Measurements from ENCODE around the gene KRTAP1-4. TPM values are rescaled to one million over a fixed set of nuclear protein-coding genes. Genes with fewer than 3 reads are reported as not detected.

Gene KRTAP1-4
- total RNA-seq, result not detected
- polyA plus RNA-seq, result not detected

DNA sequence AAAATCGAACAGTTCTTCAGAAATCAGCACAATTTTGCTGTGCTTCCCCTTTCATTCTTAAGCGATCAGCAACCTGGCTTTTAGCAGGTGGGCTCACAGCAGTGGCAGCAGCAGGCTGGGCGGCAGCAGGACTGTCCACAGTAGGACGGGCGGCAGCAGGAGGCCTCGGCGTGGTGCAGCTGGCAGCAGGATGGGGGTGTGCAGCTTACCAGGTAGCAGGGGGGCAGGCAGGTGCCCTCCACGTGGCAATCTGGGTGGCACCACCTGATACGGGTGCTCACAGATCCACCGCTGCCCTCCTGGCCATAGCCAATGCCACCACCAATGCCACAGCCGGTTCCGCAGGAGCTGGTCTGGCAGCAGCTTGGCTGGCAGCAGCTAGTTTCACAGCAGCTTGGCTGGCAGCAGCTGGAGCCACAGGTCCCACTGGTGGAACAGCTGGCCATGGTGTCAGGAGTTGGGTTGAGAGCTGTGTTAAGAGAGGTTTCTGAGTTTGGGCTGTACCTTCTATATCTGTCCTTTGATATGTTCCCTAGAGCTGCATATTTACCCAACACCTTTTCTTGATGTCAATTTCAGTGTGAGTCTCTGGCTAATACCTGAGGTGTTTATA lies at the start of gene KRTAP1-4:
TSS of gene KRTAP1-4 (minus strand) at position 563 of the 613 bp plus-strand sequence. CDS start at position 446, 117 bp downstream.
- no peak for TF ChIP-seq POLR2A (IDR thresholded peaks at IDR 0.05)
- no peak for TF ChIP-seq EP300 (IDR thresholded peaks at IDR 0.05)
- TF ChIP-seq, protein P1, sequence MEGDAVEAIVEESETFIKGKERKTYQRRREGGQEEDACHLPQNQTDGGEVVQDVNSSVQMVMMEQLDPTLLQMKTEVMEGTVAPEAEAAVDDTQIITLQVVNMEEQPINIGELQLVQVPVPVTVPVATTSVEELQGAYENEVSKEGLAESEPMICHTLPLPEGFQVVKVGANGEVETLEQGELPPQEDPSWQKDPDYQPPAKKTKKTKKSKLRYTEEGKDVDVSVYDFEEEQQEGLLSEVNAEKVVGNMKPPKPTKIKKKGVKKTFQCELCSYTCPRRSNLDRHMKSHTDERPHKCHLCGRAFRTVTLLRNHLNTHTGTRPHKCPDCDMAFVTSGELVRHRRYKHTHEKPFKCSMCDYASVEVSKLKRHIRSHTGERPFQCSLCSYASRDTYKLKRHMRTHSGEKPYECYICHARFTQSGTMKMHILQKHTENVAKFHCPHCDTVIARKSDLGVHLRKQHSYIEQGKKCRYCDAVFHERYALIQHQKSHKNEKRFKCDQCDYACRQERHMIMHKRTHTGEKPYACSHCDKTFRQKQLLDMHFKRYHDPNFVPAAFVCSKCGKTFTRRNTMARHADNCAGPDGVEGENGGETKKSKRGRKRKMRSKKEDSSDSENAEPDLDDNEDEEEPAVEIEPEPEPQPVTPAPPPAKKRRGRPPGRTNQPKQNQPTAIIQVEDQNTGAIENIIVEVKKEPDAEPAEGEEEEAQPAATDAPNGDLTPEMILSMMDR (IDR thresholded peaks at IDR 0.05), result no peak
- TF ChIP-seq POLR2AphosphoS5 (IDR thresholded peaks at IDR 0.05), result no peak
- H3K27ac ChIP-seq, result no peak within 1 kb of the TSS
- WGBS, 2 donors, result 85 to 91% methylated on average over 12 of the region's 12 CpGs

GRCh38 chr17:41076788-41077187 lies 46.8 kb upstream of the KRTAP1-4 start:
- Histone ChIP-seq H3K9me3 (no peaks in the 10 kb centered on the region), H3K27ac (no peak overlapping the region), H3K4me1 (no peaks in the 10 kb centered on the region), H3K4me3 (no peak overlapping the region), H3K36me3 (no peaks in the 10 kb centered on the region), H3K27me3 (no peaks in the 10 kb centered on the region)
- TF ChIP-seq POLR2A (IDR thresholded peaks at IDR 0.05), result no peak
- TF ChIP-seq, protein P1 (IDR thresholded peaks at IDR 0.05), result no peak
- no peak for TF ChIP-seq EP300 (IDR thresholded peaks at IDR 0.05)
- no peak for TF ChIP-seq POLR2AphosphoS5 (IDR thresholded peaks at IDR 0.05)
- no peak for DNase-seq
- intact Hi-C loops (cut with DNase I), result no loop called here

More for the DNA sequence above, at the start of gene KRTAP1-4:
- no peak for DNase-seq
- Histone ChIP-seq H3K4me1 (no peaks in the 10 kb centered on the region), H3K36me3 (no peaks in the 10 kb centered on the region), H3K27me3 (peaks cover 0 to 6% (median 0%) of the 10 kb centered on the region in 3 donors), H3K4me3 (no peak within 1 kb of the TSS), H3K9me3 (no peaks in the 10 kb centered on the region)
- intact Hi-C loops (cut with DNase I), result no loop called here

DNA sequence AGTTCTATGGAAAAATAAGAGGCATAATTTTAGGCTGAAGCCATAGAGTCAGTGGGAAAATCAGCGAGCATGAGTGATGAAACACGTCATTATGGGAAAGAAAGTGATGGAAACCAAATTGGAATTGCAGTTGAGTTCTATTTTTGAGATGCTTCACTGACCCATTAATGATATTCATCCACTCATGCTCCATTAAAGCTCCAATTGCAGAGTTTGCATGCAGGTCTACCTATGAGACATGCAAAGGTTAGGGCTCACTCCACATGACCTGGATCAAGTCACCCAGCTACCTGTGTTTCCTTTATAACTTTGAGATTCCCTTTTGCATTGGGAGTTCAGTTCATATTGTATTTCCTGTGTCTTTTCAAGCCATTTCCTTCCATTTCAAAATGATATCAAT lies 43.7 kb upstream of the KRTAP1-4 start:
- H3K9me3 ChIP-seq, result no peaks in the 10 kb centered on the region
- no peaks in the 10 kb centered on the region for H3K4me1 ChIP-seq
- no peaks in the 10 kb centered on the region for H3K36me3 ChIP-seq
- no peak for DNase-seq
- WGBS, 2 donors, result 92 to 94% methylated on average over 2 of the region's 2 CpGs
- H3K4me3 ChIP-seq, result no peak overlapping the region
- no peak overlapping the region for H3K27ac ChIP-seq
- intact Hi-C loops (cut with DNase I), result no loop called here
- no peaks in the 10 kb centered on the region for H3K27me3 ChIP-seq
- TF ChIP-seq POLR2A (IDR thresholded peaks at IDR 0.05) (no peak), POLR2AphosphoS5 (IDR thresholded peaks at IDR 0.05) (no peak), EP300 (IDR thresholded peaks at IDR 0.05) (no peak)
- TF ChIP-seq, protein P1 (IDR thresholded peaks at IDR 0.05), result no peak

- Histone ChIP-seq H3K27me3 (no peaks in the 10 kb centered on the region), H3K4me1 (no peaks in the 10 kb centered on the region), H3K9me3 (no peaks in the 10 kb centered on the region), H3K4me3 (no peak overlapping the region), H3K36me3 (no peaks in the 10 kb centered on the region), H3K27ac (no peak overlapping the region)
- intact Hi-C loops (cut with DNase I), result no loop called here
- no peak for TF ChIP-seq POLR2AphosphoS5 (IDR thresholded peaks at IDR 0.05)
- no peak for TF ChIP-seq POLR2A (IDR thresholded peaks at IDR 0.05)
- TF ChIP-seq EP300 (IDR thresholded peaks at IDR 0.05), result no peak
- TF ChIP-seq, protein P1 (IDR thresholded peaks at IDR 0.05), result no peak
- 89 to 91% methylated on average over 5 of the region's 5 CpGs for WGBS, 2 donors
- no peak for DNase-seq
Measured at GRCh38 chr17:41071606-41072360, 41.8 kb upstream of the KRTAP1-4 start.

Data from sigmoid colon (tissue), 7 donors.